HepG2 (cell line): ENCODE results near the gene NACC2. TPM values are rescaled to one million over a fixed set of nuclear protein-coding genes. Genes with fewer than 3 reads are reported as not detected.

Experiments
- CC2D1A ChIP-seq: sonication (generic); formaldehyde crosslinking; IDR thresholded peaks from 2 replicates; pipeline ENCODE4 v1.8.1; 2023; ENCODE audit warnings: mild to moderate bottlenecking, missing genetic modification reagents
- KAT7 ChIP-seq: IDR thresholded peaks from 2 replicates; pipeline ENCODE4 v1.6.1; 2018; ENCODE audit warnings: borderline replicate concordance, missing compliant biosample characterization
- MAZ ChIP-seq, 2 experiments: sonication (generic) in 1 of 2; formaldehyde crosslinking in 1 of 2; IDR thresholded peaks; 2 replicates each; pipeline versions ENCODE4 v1.5.0 to v1.6.1; 2012 to 2020; ENCODE audit warnings: low read depth in 2 of 2, mild to moderate bottlenecking in 2 of 2, borderline replicate concordance in 1 of 2, improper control_type of control experiment in 1 of 2, low read length in 1 of 2, missing genetic modification reagents in 1 of 2, moderate library complexity in 1 of 2
- PHF8 ChIP-seq: sonication (generic); formaldehyde crosslinking; IDR thresholded peaks from 2 replicates; pipeline ENCODE4 v1.5.0; 2020; ENCODE audit warnings: missing genetic modification reagents
- RCOR2 ChIP-seq: IDR thresholded peaks from 2 replicates; pipeline ENCODE4 v1.6.1; 2016; ENCODE audit warnings: missing biosample characterization, missing genetic modification reagents
- SIN3A ChIP-seq: IDR thresholded peaks from 2 replicates; pipeline ENCODE4 v1.6.1; 2011; ENCODE audit warnings: low read depth, mild to moderate bottlenecking, control low read depth, low read length, borderline replicate concordance
- ZBTB42 ChIP-seq: sonication (generic); formaldehyde crosslinking; IDR thresholded peaks from 2 replicates; pipeline ENCODE4 v1.5.0; 2020; ENCODE audit warnings: mild to moderate bottlenecking, missing genetic modification reagents
- ZNF160 ChIP-seq: sonication (generic); formaldehyde crosslinking; IDR thresholded peaks from 2 replicates; pipeline ENCODE4 v1.8.0; 2022; ENCODE audit warnings: mild to moderate bottlenecking, inconsistent platforms, missing genetic modification reagents
- ZNF20 ChIP-seq: sonication (generic); formaldehyde crosslinking; IDR thresholded peaks from 2 replicates; pipeline ENCODE4 v1.4.0; 2020; ENCODE audit warnings: mild to moderate bottlenecking, moderate library complexity, missing genetic modification reagents
- ZNF3 ChIP-seq: IDR thresholded peaks from 2 replicates; pipeline ENCODE4 v1.7.0; 2017; ENCODE audit warnings: inconsistent platforms
- polyA plus RNA-seq, 8 experiments: library from polyadenylated mRNA; depleted of rRNA in 3 of 8; stranded (reverse) in 7 of 8; unstranded in 1 of 8; fragments of >200 nt; fragmentation: Illumina TruSeq in 4 of 8; extraction: Trizol in 4 of 8; gene quantifications; 2 replicates each; pipeline versions ENCODE4 v1.2.1 to v1.2.3, GENCODE V29; 2011 to 2016; ENCODE audit warnings: low read depth in 4 of 8, missing spikeins in 1 of 8, mixed read lengths in 1 of 8; ENCODE audit not compliant: insufficient read depth in 1 of 8
- total RNA-seq, 5 experiments: library from RNA; depleted of rRNA; stranded (reverse); fragments of >200 nt; fragmentation: Illumina TruSeq; extraction: Trizol; gene quantifications; 2 replicates each; pipeline ENCODE4 v1.2.3, GENCODE V29; 2016; ENCODE audit warnings: low read depth in 1 of 5
- TF ChIP-seq, protein P1 (sequence below): sonication (generic); formaldehyde crosslinking; IDR thresholded peaks from 2 replicates; pipeline ENCODE4 v1.4.0; 2020; ENCODE audit warnings: missing genetic modification reagents, borderline replicate concordance
- TF ChIP-seq, protein P2 (sequence below): sonication (generic); formaldehyde crosslinking; IDR thresholded peaks from 2 replicates; pipeline ENCODE4 v1.8.1; 2022; ENCODE audit warnings: low read depth, mild to moderate bottlenecking, missing genetic modification reagents
- TF ChIP-seq, protein P3 (sequence below): sonication (generic); formaldehyde crosslinking; IDR thresholded peaks from 2 replicates; pipeline ENCODE4 v1.4.0; 2020; ENCODE audit warnings: missing genetic modification reagents
- TF ChIP-seq, protein P4 (sequence below): sonication (generic); formaldehyde crosslinking; IDR thresholded peaks from 2 replicates; pipeline ENCODE4 v1.4.0; 2020; ENCODE audit warnings: missing genetic modification reagents
- TF ChIP-seq, protein P5 (sequence below): IDR thresholded peaks from 2 replicates; pipeline ENCODE4 v1.6.1; 2016; ENCODE audit warnings: missing genetic modification reagents, missing compliant biosample characterization

NACC2 gene
- total and polyA plus RNA-seq, 2 of the 13 experiments (the other 11 are each of a cell fraction or from before 2014, with no cell fraction given): 5.9 to 12.3 TPM

DNA sequence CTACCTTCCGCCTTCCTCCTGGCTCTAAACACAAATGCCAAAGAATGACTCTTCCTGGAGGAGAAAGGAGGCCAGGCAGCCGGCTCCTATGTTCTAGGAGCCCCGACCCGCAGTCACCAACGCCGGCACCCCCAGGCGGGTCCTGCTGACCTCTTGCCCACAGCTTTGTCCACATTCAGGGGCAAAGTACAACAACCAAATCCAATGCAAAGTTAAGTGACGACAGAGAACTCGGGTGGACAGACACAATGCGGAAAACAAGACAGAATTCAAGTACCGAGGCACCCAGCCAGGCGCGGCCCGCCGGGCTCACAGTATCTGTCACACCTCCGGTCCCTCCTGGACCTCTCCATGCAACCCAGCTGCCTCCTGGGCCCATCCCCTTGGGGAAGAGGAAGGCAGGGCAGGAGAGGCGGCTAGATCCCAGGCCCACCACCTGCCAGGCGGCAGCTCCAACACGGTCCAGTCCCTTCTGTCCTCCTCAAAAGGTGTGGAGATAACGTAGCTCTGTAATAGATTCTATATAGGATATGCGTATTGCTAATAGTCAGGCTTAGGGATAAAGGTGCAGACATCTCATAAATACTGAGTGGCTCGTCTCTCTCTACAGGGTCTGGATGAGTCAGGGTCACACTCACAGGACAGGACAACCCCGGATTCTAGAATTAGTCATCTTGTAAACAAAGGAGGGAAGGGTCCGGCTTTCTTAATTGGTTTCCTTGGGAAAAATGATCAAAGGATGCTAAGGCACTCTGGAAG is 87.0 kb downstream of the NACC2 start (continued):
- TF ChIP-seq, protein P1, sequence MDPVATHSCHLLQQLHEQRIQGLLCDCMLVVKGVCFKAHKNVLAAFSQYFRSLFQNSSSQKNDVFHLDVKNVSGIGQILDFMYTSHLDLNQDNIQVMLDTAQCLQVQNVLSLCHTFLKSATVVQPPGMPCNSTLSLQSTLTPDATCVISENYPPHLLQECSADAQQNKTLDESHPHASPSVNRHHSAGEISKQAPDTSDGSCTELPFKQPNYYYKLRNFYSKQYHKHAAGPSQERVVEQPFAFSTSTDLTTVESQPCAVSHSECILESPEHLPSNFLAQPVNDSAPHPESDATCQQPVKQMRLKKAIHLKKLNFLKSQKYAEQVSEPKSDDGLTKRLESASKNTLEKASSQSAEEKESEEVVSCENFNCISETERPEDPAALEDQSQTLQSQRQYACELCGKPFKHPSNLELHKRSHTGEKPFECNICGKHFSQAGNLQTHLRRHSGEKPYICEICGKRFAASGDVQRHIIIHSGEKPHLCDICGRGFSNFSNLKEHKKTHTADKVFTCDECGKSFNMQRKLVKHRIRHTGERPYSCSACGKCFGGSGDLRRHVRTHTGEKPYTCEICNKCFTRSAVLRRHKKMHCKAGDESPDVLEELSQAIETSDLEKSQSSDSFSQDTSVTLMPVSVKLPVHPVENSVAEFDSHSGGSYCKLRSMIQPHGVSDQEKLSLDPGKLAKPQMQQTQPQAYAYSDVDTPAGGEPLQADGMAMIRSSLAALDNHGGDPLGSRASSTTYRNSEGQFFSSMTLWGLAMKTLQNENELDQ (CRISPR knock-in tag): no peak
- TF ChIP-seq, protein P2, sequence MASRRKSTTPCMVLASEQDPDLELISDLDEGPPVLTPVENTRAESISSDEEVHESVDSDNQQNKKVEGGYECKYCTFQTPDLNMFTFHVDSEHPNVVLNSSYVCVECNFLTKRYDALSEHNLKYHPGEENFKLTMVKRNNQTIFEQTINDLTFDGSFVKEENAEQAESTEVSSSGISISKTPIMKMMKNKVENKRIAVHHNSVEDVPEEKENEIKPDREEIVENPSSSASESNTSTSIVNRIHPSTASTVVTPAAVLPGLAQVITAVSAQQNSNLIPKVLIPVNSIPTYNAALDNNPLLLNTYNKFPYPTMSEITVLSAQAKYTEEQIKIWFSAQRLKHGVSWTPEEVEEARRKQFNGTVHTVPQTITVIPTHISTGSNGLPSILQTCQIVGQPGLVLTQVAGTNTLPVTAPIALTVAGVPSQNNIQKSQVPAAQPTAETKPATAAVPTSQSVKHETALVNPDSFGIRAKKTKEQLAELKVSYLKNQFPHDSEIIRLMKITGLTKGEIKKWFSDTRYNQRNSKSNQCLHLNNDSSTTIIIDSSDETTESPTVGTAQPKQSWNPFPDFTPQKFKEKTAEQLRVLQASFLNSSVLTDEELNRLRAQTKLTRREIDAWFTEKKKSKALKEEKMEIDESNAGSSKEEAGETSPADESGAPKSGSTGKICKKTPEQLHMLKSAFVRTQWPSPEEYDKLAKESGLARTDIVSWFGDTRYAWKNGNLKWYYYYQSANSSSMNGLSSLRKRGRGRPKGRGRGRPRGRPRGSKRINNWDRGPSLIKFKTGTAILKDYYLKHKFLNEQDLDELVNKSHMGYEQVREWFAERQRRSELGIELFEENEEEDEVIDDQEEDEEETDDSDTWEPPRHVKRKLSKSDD (CRISPR knock-in tag): no peak
- TF ChIP-seq MAZ (IDR thresholded peaks at IDR 0.05; ENCODE audit: borderline replicate concordance, low read depth, low read length): no peak
- TF ChIP-seq MAZ (CRISPR knock-in tag; IDR thresholded peaks at IDR 0.05; ENCODE audit: low read depth): no peak; the same call in 1 of the 2 replicates
- peak; percentile 54; the same call in 1 of the 2 replicates for TF ChIP-seq SIN3A
- no peak for TF ChIP-seq RCOR2 (CRISPR knock-in tag)
- TF ChIP-seq ZNF160 (CRISPR knock-in tag): no peak
- no peak for TF ChIP-seq ZNF3 (CRISPR knock-in tag)
- TF ChIP-seq, protein P3, sequence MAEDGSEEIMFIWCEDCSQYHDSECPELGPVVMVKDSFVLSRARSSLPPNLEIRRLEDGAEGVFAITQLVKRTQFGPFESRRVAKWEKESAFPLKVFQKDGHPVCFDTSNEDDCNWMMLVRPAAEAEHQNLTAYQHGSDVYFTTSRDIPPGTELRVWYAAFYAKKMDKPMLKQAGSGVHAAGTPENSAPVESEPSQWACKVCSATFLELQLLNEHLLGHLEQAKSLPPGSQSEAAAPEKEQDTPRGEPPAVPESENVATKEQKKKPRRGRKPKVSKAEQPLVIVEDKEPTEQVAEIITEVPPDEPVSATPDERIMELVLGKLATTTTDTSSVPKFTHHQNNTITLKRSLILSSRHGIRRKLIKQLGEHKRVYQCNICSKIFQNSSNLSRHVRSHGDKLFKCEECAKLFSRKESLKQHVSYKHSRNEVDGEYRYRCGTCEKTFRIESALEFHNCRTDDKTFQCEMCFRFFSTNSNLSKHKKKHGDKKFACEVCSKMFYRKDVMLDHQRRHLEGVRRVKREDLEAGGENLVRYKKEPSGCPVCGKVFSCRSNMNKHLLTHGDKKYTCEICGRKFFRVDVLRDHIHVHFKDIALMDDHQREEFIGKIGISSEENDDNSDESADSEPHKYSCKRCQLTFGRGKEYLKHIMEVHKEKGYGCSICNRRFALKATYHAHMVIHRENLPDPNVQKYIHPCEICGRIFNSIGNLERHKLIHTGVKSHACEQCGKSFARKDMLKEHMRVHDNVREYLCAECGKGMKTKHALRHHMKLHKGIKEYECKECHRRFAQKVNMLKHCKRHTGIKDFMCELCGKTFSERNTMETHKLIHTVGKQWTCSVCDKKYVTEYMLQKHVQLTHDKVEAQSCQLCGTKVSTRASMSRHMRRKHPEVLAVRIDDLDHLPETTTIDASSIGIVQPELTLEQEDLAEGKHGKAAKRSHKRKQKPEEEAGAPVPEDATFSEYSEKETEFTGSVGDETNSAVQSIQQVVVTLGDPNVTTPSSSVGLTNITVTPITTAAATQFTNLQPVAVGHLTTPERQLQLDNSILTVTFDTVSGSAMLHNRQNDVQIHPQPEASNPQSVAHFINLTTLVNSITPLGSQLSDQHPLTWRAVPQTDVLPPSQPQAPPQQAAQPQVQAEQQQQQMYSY (CRISPR knock-in tag): no peak
- TF ChIP-seq KAT7 (CRISPR knock-in tag): no peak
- no peak for TF ChIP-seq CC2D1A (CRISPR knock-in tag)
- no peak for TF ChIP-seq PHF8
- TF ChIP-seq, protein P4, sequence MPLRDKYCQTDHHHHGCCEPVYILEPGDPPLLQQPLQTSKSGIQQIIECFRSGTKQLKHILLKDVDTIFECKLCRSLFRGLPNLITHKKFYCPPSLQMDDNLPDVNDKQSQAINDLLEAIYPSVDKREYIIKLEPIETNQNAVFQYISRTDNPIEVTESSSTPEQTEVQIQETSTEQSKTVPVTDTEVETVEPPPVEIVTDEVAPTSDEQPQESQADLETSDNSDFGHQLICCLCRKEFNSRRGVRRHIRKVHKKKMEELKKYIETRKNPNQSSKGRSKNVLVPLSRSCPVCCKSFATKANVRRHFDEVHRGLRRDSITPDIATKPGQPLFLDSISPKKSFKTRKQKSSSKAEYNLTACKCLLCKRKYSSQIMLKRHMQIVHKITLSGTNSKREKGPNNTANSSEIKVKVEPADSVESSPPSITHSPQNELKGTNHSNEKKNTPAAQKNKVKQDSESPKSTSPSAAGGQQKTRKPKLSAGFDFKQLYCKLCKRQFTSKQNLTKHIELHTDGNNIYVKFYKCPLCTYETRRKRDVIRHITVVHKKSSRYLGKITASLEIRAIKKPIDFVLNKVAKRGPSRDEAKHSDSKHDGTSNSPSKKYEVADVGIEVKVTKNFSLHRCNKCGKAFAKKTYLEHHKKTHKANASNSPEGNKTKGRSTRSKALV (CRISPR knock-in tag): no peak
- TF ChIP-seq, protein P5, sequence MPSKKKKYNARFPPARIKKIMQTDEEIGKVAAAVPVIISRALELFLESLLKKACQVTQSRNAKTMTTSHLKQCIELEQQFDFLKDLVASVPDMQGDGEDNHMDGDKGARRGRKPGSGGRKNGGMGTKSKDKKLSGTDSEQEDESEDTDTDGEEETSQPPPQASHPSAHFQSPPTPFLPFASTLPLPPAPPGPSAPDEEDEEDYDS (CRISPR knock-in tag): no peak
- TF ChIP-seq ZBTB42 (CRISPR knock-in tag): no peak
- no peak for TF ChIP-seq ZNF20 (CRISPR knock-in tag)
